Kidney epithelial cell (primary cell): ENCODE data around the gene HAUS1. TPM values are rescaled to one million over a fixed set of nuclear protein-coding genes. Genes with fewer than 3 reads are reported as not detected.

ENCODE experiments used
- DNase-seq: peaks from one replicate; pipeline ENCODE4 v3.0.0-alpha.2; 2010; ENCODE audit warnings: low read depth
- H3K27me3 ChIP-seq: 2 replicates; pipeline ENCODE4 v1.6.0; 2011; ENCODE audit warnings: low read length; ENCODE audit not compliant: control insufficient read depth, insufficient read depth
- H3K36me3 ChIP-seq: 2 replicates; pipeline ENCODE4 v1.5.1; 2011; ENCODE audit warnings: low read length; ENCODE audit not compliant: control insufficient read depth, insufficient read depth
- H3K4me3 ChIP-seq: 2 replicates; pipeline ENCODE4 v1.5.1; 2011; ENCODE audit warnings: low read depth, mild to moderate bottlenecking, control low read depth, low read length
- total RNA-seq: library from RNA; depleted of rRNA; stranded (reverse); fragments of >200 nt; gene quantifications from 2 replicates; pipeline ENCODE4 v1.2.3, GENCODE V29; 2015
- TF ChIP-seq, protein P1 (sequence below): IDR thresholded peaks from 2 replicates; pipeline ENCODE4 v1.5.1; 2011; ENCODE audit warnings: mild to moderate bottlenecking, moderate library complexity, low read length, control low read depth, inconsistent platforms; ENCODE audit not compliant: insufficient read depth, poor library complexity, severe bottlenecking

The HAUS1 gene
- total RNA-seq: 28.8 and 36.3 TPM in 2 replicates

GRCh38 chr18:46104128-46104911 is at the start of gene HAUS1:
HAUS1 (plus strand) TSS chr18:46104385; CDS start chr18:46104412, 27 bp downstream.
- peak; percentile 41 for DNase-seq
- no peaks in the 10 kb centered on the region for H3K36me3 ChIP-seq
- TF ChIP-seq, protein P1, sequence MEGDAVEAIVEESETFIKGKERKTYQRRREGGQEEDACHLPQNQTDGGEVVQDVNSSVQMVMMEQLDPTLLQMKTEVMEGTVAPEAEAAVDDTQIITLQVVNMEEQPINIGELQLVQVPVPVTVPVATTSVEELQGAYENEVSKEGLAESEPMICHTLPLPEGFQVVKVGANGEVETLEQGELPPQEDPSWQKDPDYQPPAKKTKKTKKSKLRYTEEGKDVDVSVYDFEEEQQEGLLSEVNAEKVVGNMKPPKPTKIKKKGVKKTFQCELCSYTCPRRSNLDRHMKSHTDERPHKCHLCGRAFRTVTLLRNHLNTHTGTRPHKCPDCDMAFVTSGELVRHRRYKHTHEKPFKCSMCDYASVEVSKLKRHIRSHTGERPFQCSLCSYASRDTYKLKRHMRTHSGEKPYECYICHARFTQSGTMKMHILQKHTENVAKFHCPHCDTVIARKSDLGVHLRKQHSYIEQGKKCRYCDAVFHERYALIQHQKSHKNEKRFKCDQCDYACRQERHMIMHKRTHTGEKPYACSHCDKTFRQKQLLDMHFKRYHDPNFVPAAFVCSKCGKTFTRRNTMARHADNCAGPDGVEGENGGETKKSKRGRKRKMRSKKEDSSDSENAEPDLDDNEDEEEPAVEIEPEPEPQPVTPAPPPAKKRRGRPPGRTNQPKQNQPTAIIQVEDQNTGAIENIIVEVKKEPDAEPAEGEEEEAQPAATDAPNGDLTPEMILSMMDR: no peak

GRCh38 chr18:46054956-46055837 is 49.0 kb upstream of the HAUS1 start:
- H3K4me3 ChIP-seq: no peak overlapping the region
- TF ChIP-seq, protein P1: no peak
- H3K36me3 ChIP-seq: no peaks in the 10 kb centered on the region
- H3K27me3 ChIP-seq: no peaks in the 10 kb centered on the region
- no peak for DNase-seq

More at GRCh38 chr18:46104128-46104911, at the start of gene HAUS1:
- H3K27me3 ChIP-seq: no peaks in the 10 kb centered on the region
- peak within 1 kb of the TSS; percentile 96 for H3K4me3 ChIP-seq

DNA sequence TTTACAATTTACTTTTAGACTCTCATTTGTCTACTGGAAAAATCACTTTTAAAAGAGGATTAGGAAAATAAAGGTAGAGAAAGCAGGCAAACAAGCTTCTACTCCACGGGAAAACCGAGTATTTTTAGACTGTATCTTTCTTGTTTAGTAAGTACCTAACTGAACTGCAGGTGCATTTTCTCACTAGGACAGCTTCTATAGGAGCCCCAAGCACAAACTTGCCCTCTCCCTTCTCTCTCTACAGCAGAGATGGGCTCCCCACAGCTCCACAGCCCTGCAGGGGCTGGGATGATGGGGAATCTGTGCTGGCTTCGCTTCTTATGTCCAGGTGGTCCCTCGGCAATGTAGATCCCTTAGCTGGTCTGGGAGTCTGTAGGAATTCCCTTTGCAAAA is 48.4 kb upstream of the HAUS1 start:
- no peak for DNase-seq
- H3K36me3 ChIP-seq: no peaks in the 10 kb centered on the region
- TF ChIP-seq, protein P1: no peak
- no peak overlapping the region for H3K4me3 ChIP-seq
- no peaks in the 10 kb centered on the region for H3K27me3 ChIP-seq

- DNase-seq: no peak
- TF ChIP-seq, protein P1: no peak
- Histone ChIP-seq H3K4me3 (no peak overlapping the region), H3K36me3 (no peaks in the 10 kb centered on the region), H3K27me3 (no peaks in the 10 kb centered on the region)
Measured at GRCh38 chr18:46060359-46060841, 43.8 kb upstream of the HAUS1 start.

GRCh38 chr18:46061387-46061786 is 42.8 kb upstream of the HAUS1 start:
- no peaks in the 10 kb centered on the region for H3K36me3 ChIP-seq
- no peaks in the 10 kb centered on the region for H3K27me3 ChIP-seq
- TF ChIP-seq, protein P1: no peak
- no peak for DNase-seq
- no peak overlapping the region for H3K4me3 ChIP-seq
